Hematopoietic multipotent progenitor cell treated with erythropoietin and hydrocortisone succinate and interleukin-3 and kit ligand, for 6 days (in vitro differentiated cells): Measurements from ENCODE around the gene MIER1.
"Not testable (repeated sequence)": the region's sequence is repeated elsewhere in the genome, so short reads cannot be mapped to it uniquely, and the experiment has no call there.

Source experiments
- DNase-seq: peaks from one replicate; pipeline ENCODE4 v3.0.0-alpha.2; 2015

Gene MIER1

GRCh38 chr1:66940981-66941380 lies 16.2 kb downstream of the MIER1 start:
- DNase-seq = no peak

- DNase-seq = no peak
Observed at GRCh38 chr1:66943361-66943969, 18.7 kb downstream of the MIER1 start.

- no peak for DNase-seq
Observed at GRCh38 chr1:66944330-66945274, 19.8 kb downstream of the MIER1 start.

- DNase-seq = no peak
Observed at GRCh38 chr1:66945316-66945715, 20.5 kb downstream of the MIER1 start.

- no peak for DNase-seq
Observed at GRCh38 chr1:66947267-66947666, 22.5 kb downstream of the MIER1 start.

GRCh38 chr1:66951513-66951912 lies 26.7 kb downstream of the MIER1 start:
- no peak for DNase-seq

GRCh38 chr1:66954208-66954607 lies 29.4 kb downstream of the MIER1 start:
- DNase-seq = no peak

- no peak for DNase-seq
Observed at GRCh38 chr1:66957938-66958337, 33.1 kb downstream of the MIER1 start.

GRCh38 chr1:66966188-66966873 lies 41.5 kb downstream of the MIER1 start:
- DNase-seq = not testable (repeated sequence)

- DNase-seq = no peak
Observed at GRCh38 chr1:66968574-66968973, 43.8 kb downstream of the MIER1 start.

- no peak for DNase-seq
Observed at GRCh38 chr1:66978201-66978600, 53.4 kb downstream of the MIER1 start.

GRCh38 chr1:66979621-66980020 lies 54.8 kb downstream of the MIER1 start:
- DNase-seq = not testable (repeated sequence)

GRCh38 chr1:66980745-66981367 lies 56.1 kb downstream of the MIER1 start:
- no peak for DNase-seq

GRCh38 chr1:66981679-66982078 lies 56.9 kb downstream of the MIER1 start:
- peak; percentile 79 for DNase-seq

- no peak for DNase-seq
Observed at GRCh38 chr1:66982561-66983260, 57.9 kb downstream of the MIER1 start.

- no peak for DNase-seq
Observed at GRCh38 chr1:66984491-66984890, 59.7 kb downstream of the MIER1 start.

- no peak for DNase-seq
Observed at GRCh38 chr1:66985835-66986234, 61.0 kb downstream of the MIER1 start.

- DNase-seq = no peak
Observed at GRCh38 chr1:66993076-66993475, 68.3 kb downstream of the MIER1 start.

- peak; percentile 92 for DNase-seq
Observed at GRCh38 chr1:66996018-66996682, 71.4 kb downstream of the MIER1 start.

- peak; percentile 51 for DNase-seq
Observed at GRCh38 chr1:66998972-66999371, 74.2 kb downstream of the MIER1 start.

GRCh38 chr1:66999640-67000400 lies 75.0 kb downstream of the MIER1 start:
- DNase-seq = peak; percentile 59
